Effector memory CD8-positive, alpha-beta T cell (primary cell): Measurements from ENCODE around the gene DNAH11.

ENCODE experiments used
- ATAC-seq: fragments of 150-1000 bp; cut with Tn5 transposase; replicated peaks from 2 replicates; pipeline ENCODE4 v1.10.0; 2021; ENCODE audit warnings: mild to moderate bottlenecking, moderate library complexity
- DNase-seq, 3 experiments: peaks; one replicate each; pipeline ENCODE4 v3.0.0; 2021
- H3K27ac Mint-ChIP-seq, 2 donors: one replicate each; pipeline ENCODE4 v1.8.0; 2022; ENCODE audit warnings: mild to moderate bottlenecking in 2 of 2, mixed read lengths in 2 of 2, moderate library complexity in 2 of 2
- H3K27me3 Mint-ChIP-seq, 2 donors: one replicate each; pipeline ENCODE4 v1.8.0; 2022; ENCODE audit warnings: mixed read lengths in 2 of 2
- H3K36me3 Mint-ChIP-seq: one replicate; pipeline ENCODE4 v1.8.0; 2022; ENCODE audit warnings: mild to moderate bottlenecking, moderate library complexity, mixed read lengths; ENCODE audit not compliant: insufficient read depth
- H3K4me1 Mint-ChIP-seq, 2 donors: one replicate each; pipeline ENCODE4 v1.8.0; 2022; ENCODE audit warnings: low read depth in 2 of 2, mixed read lengths in 2 of 2
- H3K4me3 Mint-ChIP-seq, 2 donors: one replicate each; pipeline ENCODE4 v1.8.0; 2022; ENCODE audit warnings: mild to moderate bottlenecking in 2 of 2, mixed read lengths in 2 of 2, moderate library complexity in 2 of 2
- H3K9me3 Mint-ChIP-seq, 2 donors: one replicate each; pipeline ENCODE4 v1.8.0; 2022; ENCODE audit warnings: mixed read lengths in 2 of 2

Gene DNAH11

DNA sequence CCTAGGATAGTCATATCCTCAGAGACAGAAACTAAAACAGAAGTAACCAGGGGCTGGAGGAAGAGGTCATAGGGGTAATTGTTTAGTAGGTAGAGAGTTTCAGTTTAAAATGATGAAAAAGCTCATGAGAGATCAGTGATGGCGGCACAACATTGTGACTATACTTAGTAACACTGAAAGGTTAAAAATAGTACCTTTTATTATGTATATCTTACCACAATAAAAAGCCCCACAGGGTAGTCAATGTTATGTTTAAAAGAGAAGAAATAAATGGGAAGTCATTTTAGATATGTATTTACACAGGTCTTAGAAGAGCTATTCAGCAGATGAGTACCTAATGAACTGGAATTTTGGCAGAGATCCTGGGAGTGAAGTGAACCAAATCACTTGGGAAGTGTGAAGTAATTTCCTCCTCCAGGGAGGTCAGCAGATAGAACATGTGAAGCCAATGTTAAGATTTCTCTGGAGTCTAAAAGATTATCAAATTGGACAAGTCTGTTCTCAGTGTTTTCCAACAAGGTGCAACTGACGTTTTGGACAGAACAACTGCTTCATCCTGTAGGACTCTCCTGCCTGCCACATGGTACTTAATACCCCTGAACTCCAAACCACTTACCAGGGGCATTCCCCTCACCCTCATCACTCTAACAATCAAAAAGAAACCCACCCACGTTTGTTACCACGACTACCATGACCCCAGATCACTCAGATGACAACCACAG lies 396.5 kb downstream of the DNAH11 start:
- Mint-ChIP-seq H3K27ac (peak overlapping the region in 1 of 2 donors; percentile 5), H3K4me3 (no peak overlapping the region), H3K36me3 (no peaks in the 10 kb centered on the region), H3K27me3 (peaks cover 0 to 9% of the 10 kb centered on the region in 2 donors), H3K9me3 (no peaks in the 10 kb centered on the region), H3K4me1 (no peaks in the 10 kb centered on the region)
- peak; percentile 37 for ATAC-seq
- no peak for DNase-seq

DNA sequence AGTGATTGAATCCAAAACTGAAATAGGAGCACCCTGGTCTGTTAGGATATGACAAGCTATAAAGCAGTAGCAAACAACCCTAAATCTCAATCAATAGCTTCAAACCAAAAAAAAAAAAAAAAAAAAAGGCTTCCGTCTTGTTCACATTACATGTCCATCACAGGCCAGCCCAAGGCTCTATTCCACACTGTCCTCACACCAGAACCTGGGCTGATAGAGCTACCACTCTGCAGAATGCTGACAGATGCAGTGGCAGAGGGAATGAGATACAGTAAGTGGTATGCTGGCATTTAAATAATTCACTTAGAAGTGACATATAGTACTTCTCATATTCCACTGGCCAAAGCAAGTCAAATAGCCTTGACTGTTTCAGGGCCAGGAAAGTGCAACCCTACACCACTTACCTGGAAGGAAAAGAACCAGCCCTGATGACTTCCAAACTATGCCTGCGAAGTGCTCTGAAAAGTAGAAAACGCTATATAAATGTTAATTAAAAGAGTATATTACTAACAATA lies 397.1 kb downstream of the DNAH11 start:
- ATAC-seq (no peak), DNase-seq (no peak)
- Mint-ChIP-seq H3K27ac (no peak overlapping the region), H3K4me1 (peaks cover 0 to 3% of the 10 kb centered on the region in 2 donors), H3K36me3 (no peaks in the 10 kb centered on the region), H3K4me3 (no peak overlapping the region), H3K9me3 (no peaks in the 10 kb centered on the region), H3K27me3 (peaks cover 0 to 9% of the 10 kb centered on the region in 2 donors)

DNA sequence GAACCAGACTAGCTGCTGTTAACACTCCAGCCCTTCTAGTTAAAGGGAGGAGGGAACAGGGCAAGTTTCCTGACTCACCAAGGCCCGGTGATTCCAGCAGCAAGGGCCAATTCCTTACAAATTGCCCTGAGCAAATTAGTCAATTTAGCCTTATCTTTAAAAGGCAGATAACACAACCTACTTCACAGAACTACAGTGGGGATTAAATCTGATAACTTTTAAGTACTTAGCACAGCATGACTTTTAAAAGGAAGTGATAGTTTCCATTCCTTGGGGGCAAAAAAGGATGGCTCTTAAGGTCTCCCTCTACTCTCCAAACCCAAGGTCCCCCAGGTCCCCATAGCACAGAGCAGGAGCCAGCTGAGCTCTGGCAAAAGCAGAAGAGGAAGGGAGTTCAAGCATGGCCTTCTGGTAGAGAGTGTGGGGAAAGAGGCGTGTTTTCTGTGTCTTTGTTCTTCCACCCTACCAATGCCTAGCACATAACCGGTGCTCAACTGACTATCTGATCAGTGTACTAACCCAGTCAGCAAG lies 398.8 kb downstream of the DNAH11 start:
- H3K4me3 Mint-ChIP-seq = no peak overlapping the region
- no peak overlapping the region for H3K27ac Mint-ChIP-seq
- ATAC-seq = no peak
- H3K4me1 Mint-ChIP-seq = peaks cover 0 to 3% of the 10 kb centered on the region in 2 donors
- peaks cover 3% of the 10 kb centered on the region for H3K36me3 Mint-ChIP-seq
- no peak for DNase-seq
- no peaks in the 10 kb centered on the region for H3K9me3 Mint-ChIP-seq
- H3K27me3 Mint-ChIP-seq = peaks cover 0 to 9% of the 10 kb centered on the region in 2 donors

DNA sequence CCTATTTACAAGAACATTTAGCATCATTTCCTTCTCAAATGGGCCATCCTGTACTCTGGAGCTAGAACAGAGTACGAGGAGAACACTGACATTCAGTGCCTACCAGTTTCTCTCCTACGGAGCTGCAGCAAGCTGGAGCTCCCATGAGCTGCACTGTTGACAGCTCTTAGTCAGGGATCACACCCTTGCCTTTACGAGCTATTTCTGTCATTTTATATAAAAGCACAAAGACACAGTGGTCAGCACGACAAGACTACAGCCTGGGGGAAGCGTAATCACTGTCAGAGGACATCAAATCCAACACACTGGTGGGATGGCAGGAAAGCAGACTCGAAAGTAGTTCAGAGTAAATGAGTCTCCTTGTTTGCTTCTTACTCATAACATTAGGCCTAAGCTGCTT lies 400.1 kb downstream of the DNAH11 start:
- H3K4me3 Mint-ChIP-seq = no peak overlapping the region
- H3K27me3 Mint-ChIP-seq = peaks cover 7 to 9% of the 10 kb centered on the region in 2 donors
- DNase-seq = no peak
- no peak for ATAC-seq
- H3K27ac Mint-ChIP-seq = no peak overlapping the region
- peaks cover 0 to 3% of the 10 kb centered on the region in 2 donors for H3K4me1 Mint-ChIP-seq
- no peaks in the 10 kb centered on the region for H3K9me3 Mint-ChIP-seq
- peaks cover 3% of the 10 kb centered on the region for H3K36me3 Mint-ChIP-seq

DNA sequence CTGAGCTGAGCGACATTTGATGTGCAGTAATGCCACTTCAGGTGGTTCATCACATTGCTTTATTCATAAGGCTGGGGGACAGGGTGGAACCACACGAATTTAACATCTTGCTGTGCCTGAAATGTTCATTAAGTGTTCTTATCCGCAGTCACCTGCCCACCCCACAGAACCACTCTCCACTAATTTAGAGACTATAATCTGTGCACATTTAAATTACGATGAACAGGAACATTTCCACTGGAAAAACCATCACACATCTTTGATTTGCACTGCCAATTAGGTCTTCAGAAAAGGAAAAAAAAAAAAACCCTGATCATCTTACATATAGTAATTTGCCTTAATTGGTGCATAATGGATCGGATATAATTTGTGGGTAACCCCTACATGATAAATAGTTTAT lies 400.6 kb downstream of the DNAH11 start:
- Mint-ChIP-seq H3K4me1 (peaks cover 0 to 3% of the 10 kb centered on the region in 2 donors), H3K9me3 (no peaks in the 10 kb centered on the region), H3K27ac (no peak overlapping the region), H3K36me3 (peaks cover 3% of the 10 kb centered on the region), H3K4me3 (no peak overlapping the region), H3K27me3 (peaks cover 8 to 9% of the 10 kb centered on the region in 2 donors)
- ATAC-seq (no peak), DNase-seq (no peak)

DNA sequence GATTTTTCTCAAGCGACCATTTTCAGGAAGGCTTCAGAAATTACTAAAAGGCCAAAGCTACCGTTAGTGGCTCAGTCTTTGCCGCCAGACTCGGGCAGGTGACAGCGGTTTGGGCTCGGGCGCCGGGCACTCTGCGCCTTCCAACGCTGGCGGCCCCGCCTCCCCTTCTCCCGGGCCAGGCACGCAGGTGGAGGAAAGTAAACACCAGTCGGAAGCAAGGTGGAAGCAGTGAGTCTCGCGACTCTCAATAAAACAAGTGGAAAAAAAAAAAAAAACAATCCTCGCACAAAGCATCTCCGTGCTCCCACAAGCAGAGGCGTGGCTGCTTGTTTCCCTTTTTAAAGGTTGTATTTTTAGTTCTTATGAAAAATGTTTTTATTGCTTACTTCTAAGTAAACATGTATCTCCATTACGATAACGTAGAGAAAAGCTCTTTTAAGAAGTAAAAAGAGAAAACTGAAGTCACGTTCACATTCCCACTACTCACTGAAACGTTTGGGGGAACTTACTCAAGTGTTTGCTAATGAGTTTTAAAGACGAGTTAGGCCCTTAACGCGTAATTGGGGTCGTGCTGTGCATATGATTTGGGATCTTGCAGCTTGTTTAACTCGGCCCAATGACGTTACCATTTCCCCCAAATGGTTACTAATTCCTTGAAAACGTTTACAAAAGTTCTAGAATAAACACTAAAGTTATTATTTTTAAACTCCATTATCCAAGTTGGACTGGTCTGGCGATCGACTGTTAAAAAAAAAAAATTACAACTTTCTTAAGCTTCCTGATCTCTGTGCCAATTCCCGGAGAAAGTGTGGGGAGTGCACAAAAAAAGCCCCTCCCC lies 402.0 kb downstream of the DNAH11 start:
- ATAC-seq (no peak), DNase-seq (no peak)
- Mint-ChIP-seq H3K27ac (no peak overlapping the region), H3K36me3 (peaks cover 3% of the 10 kb centered on the region), H3K27me3 (peaks cover 20 to 21% of the 10 kb centered on the region in 2 donors), H3K4me1 (peaks cover 0 to 3% of the 10 kb centered on the region in 2 donors), H3K4me3 (peak overlapping the region; percentile 64 to 72), H3K9me3 (no peaks in the 10 kb centered on the region)

DNA sequence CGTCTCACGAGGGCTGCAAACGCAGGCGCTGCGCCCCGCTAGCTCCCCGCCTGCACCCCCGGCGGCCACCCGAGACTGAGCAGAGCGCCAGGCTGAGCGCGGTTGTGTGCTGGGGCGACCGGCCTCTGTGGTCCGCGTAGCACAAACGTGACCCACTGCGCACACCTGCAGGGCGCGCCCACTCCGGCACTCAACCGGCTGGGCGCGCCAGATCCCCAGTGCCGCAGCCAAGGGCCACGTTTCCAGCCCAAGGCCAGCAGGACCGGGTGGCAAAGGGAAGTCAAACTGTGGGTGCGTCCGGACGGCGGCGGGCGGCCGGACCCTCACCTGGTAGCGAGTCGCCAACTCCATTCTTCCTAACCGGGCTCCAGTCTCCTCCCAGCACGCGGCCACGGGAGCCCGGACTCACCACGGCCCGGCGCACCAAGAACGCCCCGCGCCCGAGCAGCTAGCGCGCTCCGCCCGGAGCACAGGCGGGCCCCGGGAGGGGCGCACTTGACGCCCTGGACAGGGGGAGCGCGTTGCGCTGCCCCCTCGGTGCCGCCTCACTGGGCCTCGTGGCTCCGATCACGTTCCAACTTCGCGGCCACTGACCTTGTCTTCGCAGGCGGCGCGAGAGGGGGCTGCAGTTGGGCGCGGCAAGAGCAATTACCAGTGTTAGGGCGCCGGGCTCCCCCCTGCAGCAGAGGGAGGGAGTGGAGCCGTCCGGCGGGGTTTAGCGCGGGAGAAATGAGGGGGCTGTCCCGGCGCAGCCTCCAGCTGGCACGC lies 402.8 kb downstream of the DNAH11 start, which contains the start of gene CDCA7L:
Gene CDCA7L (minus strand): TSS at position 446 of the 768 bp plus-strand sequence. CDS start 95 bp downstream, at position 351.
- Mint-ChIP-seq H3K36me3 (peaks cover 3% of the 10 kb centered on the region), H3K4me1 (peaks cover 0 to 3% of the 10 kb centered on the region in 2 donors), H3K27me3 (peaks cover 22 to 23% of the 10 kb centered on the region in 2 donors), H3K9me3 (no peaks in the 10 kb centered on the region), H3K4me3 (peak within 1 kb of the TSS; percentile 64 to 72), H3K27ac (peak within 1 kb of the TSS in 1 of 2 donors; percentile 54)
- ATAC-seq = peak; percentile 77
- peak in 2 of 3 experiments; percentile 3 to 11 for DNase-seq

DNA sequence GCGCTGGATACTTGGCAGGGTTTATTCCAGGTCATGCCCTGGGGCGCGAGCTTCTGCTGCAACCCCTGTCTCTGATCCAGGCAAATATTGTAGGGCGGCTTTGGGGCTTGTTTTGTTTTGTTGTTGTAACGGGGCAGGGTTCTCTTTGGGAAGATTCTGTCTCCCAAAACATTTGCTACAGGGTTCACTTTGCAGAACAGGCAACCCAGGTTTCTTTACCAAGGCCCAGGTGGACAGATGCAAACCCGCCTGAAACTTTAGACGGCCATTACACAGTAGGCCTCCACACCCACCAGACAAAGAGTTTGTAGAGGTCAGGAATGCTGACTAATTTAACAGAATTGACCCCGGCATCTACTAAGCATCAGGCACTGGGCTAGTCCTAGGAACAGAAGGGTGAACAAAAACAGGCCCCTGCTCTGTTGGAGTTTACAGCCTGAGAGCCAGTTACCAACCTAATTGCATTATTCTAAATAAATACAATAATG lies 403.4 kb downstream of the DNAH11 start:
- Mint-ChIP-seq H3K4me1 (peaks cover 0 to 3% of the 10 kb centered on the region in 2 donors), H3K36me3 (peaks cover 3% of the 10 kb centered on the region), H3K27me3 (peaks cover 22 to 23% of the 10 kb centered on the region in 2 donors)

DNA sequence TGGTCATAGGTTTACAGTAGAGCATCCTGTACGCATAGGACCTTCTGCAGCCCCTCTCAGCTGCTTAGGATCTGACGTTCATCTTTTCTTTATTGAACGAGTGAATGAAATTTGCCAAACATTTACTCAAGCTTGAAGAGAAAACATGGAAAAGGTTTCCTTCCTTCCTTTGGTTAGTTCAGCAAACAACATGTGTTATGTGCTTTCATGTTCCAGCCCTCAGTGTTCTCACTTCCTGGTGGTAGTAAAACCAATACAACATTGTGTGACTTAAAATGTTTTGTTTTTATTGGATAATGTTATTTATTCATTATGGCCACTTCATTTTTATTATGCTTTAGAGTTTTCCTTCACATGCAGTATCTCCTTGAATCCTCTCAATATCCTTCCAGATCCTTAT lies 404.2 kb downstream of the DNAH11 start:
- peaks cover 22 to 23% of the 10 kb centered on the region in 2 donors for H3K27me3 Mint-ChIP-seq
- H3K36me3 Mint-ChIP-seq = peaks cover 3% of the 10 kb centered on the region
- H3K4me1 Mint-ChIP-seq = peaks cover 0 to 3% of the 10 kb centered on the region in 2 donors
- H3K4me3 Mint-ChIP-seq = no peak overlapping the region
- no peak for DNase-seq
- H3K9me3 Mint-ChIP-seq = no peaks in the 10 kb centered on the region
- H3K27ac Mint-ChIP-seq = no peak overlapping the region
- no peak for ATAC-seq

More for the DNA sequence above, 403.4 kb downstream of the DNAH11 start:
- DNase-seq = no peak
- no peak for ATAC-seq
- peak overlapping the region in 1 of 2 donors; percentile 54 for H3K27ac Mint-ChIP-seq
- H3K9me3 Mint-ChIP-seq = no peaks in the 10 kb centered on the region
- H3K4me3 Mint-ChIP-seq = peak overlapping the region; percentile 64 to 72

DNA sequence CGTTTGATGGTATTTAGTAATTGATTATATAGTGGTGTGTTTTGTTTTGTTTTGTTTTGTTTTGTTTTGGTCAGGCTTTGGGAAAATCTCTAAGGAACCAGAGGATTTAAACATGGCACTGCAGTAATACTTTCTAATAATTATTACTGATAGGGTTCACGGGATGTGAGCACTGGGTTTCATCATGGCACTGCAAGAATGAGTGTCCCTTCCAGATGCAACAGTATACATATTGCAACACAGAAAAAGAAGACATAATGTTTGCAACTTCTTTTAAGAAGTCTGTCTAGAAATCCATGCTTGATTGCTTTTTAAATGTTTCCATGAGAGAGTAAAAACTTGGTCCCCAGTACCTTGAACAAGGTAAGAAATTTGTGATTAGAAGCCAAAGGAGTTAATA lies 405.1 kb downstream of the DNAH11 start:
- Mint-ChIP-seq H3K4me1 (peaks cover 0 to 3% of the 10 kb centered on the region in 2 donors), H3K4me3 (no peak overlapping the region), H3K9me3 (no peaks in the 10 kb centered on the region), H3K36me3 (peaks cover 3% of the 10 kb centered on the region), H3K27ac (no peak overlapping the region), H3K27me3 (peaks cover 20 to 22% of the 10 kb centered on the region in 2 donors)
- no peak for ATAC-seq
- no peak for DNase-seq

DNA sequence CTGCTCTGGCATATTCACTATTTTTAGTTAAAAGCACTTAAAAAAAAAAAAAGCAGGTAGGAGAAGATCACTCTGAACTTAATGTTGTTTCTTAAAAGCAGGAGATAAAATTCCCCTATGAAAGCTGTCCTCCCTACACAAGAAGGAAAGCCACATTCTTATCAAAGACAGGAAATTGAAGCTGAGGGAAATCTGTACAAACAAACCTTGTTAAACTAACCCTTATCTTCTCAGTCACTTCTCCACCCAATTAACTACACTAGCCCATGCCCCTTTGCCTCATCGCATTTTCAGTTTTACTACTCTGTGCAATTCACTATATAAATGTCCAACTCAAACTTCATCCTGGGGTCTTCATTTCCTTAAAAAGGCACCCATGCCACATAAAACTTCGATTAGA lies 405.5 kb downstream of the DNAH11 start:
- DNase-seq = no peak
- H3K36me3 Mint-ChIP-seq = peaks cover 3% of the 10 kb centered on the region
- H3K4me3 Mint-ChIP-seq = no peak overlapping the region
- ATAC-seq = no peak
- H3K9me3 Mint-ChIP-seq = no peaks in the 10 kb centered on the region
- H3K27ac Mint-ChIP-seq = no peak overlapping the region
- H3K27me3 Mint-ChIP-seq = peaks cover 16 to 22% of the 10 kb centered on the region in 2 donors
- peaks cover 0 to 3% of the 10 kb centered on the region in 2 donors for H3K4me1 Mint-ChIP-seq

DNA sequence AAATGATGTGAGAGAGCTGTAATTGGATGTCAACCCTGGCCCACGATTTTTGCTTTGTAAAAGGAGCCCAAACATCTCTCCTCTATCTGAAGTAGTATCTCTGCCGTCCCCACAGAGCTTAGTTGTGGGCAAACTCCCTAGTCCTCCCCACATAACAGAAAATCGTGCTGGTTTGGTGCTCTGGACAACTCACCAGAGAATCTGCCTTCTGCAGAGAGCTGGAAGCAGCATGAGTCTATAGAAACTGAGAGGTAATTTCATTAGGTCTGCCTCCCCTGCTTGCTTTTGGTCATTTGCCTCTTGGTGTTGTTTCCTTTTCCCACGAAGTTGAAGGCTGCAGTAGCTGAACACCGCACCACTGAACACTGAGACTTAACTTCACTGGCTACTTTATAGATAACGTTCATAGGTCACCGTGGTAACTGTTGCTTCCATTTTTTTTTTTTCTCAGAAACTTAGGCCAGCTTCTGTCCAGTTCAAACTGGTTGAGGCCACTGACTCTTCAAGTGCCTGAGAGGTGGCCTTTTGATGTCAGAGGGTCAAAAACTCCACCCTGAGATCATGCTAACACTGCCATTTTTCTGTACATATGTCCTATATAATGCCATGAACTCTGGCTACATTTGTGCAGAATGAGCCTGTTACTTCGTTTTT lies 406.2 kb downstream of the DNAH11 start:
- ATAC-seq = no peak

More for the DNA sequence above, 406.2 kb downstream of the DNAH11 start:
- H3K27me3 Mint-ChIP-seq = peaks cover 14 to 22% of the 10 kb centered on the region in 2 donors
- H3K9me3 Mint-ChIP-seq = no peaks in the 10 kb centered on the region
- H3K36me3 Mint-ChIP-seq = peaks cover 3% of the 10 kb centered on the region
- DNase-seq = no peak
- H3K4me1 Mint-ChIP-seq = peaks cover 0 to 3% of the 10 kb centered on the region in 2 donors
- no peak overlapping the region for H3K27ac Mint-ChIP-seq
- no peak overlapping the region for H3K4me3 Mint-ChIP-seq
